Measurements from ENCODE around the gene CCDC7. TPM values are rescaled to one million over a fixed set of nuclear protein-coding genes. Genes with fewer than 3 reads are reported as not detected.
A peak's percentile ranks its signal among the peaks of the same experiment; 100 is the strongest.

CCDC7 gene
- polyA plus RNA-seq, 1 donor: 2.5 TPM

- H3K4me3 ChIP-seq (ENCODE audit: low read length): no peak overlapping the region
- no peaks in the 10 kb centered on the region for H3K4me1 ChIP-seq (ENCODE audit: control insufficient read depth, insufficient read depth, low read length)
- no peak overlapping the region for H3K27ac ChIP-seq (ENCODE audit: low read length)
- H3K9me3 ChIP-seq (ENCODE audit: control insufficient read depth, low read depth, low read length): no peaks in the 10 kb centered on the region
- no peaks in the 10 kb centered on the region for H3K36me3 ChIP-seq (ENCODE audit: control insufficient read depth, insufficient read depth, low read length)
- 17% methylated on average over 1 of the region's 2 CpGs for WGBS (ENCODE audit: insufficient coverage, low lambda C conversion rate)
- no peaks in the 10 kb centered on the region for H3K27me3 ChIP-seq (ENCODE audit: control insufficient read depth, insufficient read depth, low read length)
- DNase-seq: no peak
These were observed 33.5 kb upstream of the CCDC7 start for GRCh38 chr10:32412499-32412853.

GRCh38 chr10:32413513-32413912, 32.4 kb upstream of the CCDC7 start:
- Histone ChIP-seq H3K4me1 (ENCODE audit: control insufficient read depth, insufficient read depth, low read length) (no peaks in the 10 kb centered on the region), H3K27ac (ENCODE audit: low read length) (no peak overlapping the region), H3K9me3 (ENCODE audit: control insufficient read depth, low read depth, low read length) (no peaks in the 10 kb centered on the region), H3K36me3 (ENCODE audit: control insufficient read depth, insufficient read depth, low read length) (no peaks in the 10 kb centered on the region), H3K27me3 (ENCODE audit: control insufficient read depth, insufficient read depth, low read length) (no peaks in the 10 kb centered on the region), H3K4me3 (ENCODE audit: low read length) (no peak overlapping the region)
- no peak for DNase-seq
- WGBS (ENCODE audit: insufficient coverage, low lambda C conversion rate): no CpG with 5 or more reads among the region's 2 CpGs

- H3K36me3 ChIP-seq (ENCODE audit: control insufficient read depth, insufficient read depth, low read length): no peaks in the 10 kb centered on the region
- DNase-seq: no peak
- no peaks in the 10 kb centered on the region for H3K9me3 ChIP-seq (ENCODE audit: control insufficient read depth, low read depth, low read length)
- no peaks in the 10 kb centered on the region for H3K27me3 ChIP-seq (ENCODE audit: control insufficient read depth, insufficient read depth, low read length)
- 80% methylated on average over 1 of the region's 2 CpGs for WGBS (ENCODE audit: insufficient coverage, low lambda C conversion rate)
- no peak overlapping the region for H3K27ac ChIP-seq (ENCODE audit: low read length)
- H3K4me1 ChIP-seq (ENCODE audit: control insufficient read depth, insufficient read depth, low read length): no peaks in the 10 kb centered on the region
- H3K4me3 ChIP-seq (ENCODE audit: low read length): no peak overlapping the region
These were observed 30.6 kb upstream of the CCDC7 start for GRCh38 chr10:32415361-32415760.

- WGBS (ENCODE audit: insufficient coverage, low lambda C conversion rate): no CpG with 5 or more reads among the region's 2 CpGs
- Histone ChIP-seq H3K36me3 (ENCODE audit: control insufficient read depth, insufficient read depth, low read length) (no peaks in the 10 kb centered on the region), H3K27me3 (ENCODE audit: control insufficient read depth, insufficient read depth, low read length) (no peaks in the 10 kb centered on the region), H3K4me3 (ENCODE audit: low read length) (no peak overlapping the region), H3K27ac (ENCODE audit: low read length) (peak overlapping the region; percentile 79), H3K9me3 (ENCODE audit: control insufficient read depth, low read depth, low read length) (no peaks in the 10 kb centered on the region), H3K4me1 (ENCODE audit: control insufficient read depth, insufficient read depth, low read length) (no peaks in the 10 kb centered on the region)
- DNase-seq: peak; percentile 49 to 60
These were observed 27.9 kb upstream of the CCDC7 start for GRCh38 chr10:32417911-32418547.

GRCh38 chr10:32418572-32418971, 27.4 kb upstream of the CCDC7 start:
- H3K27ac ChIP-seq (ENCODE audit: low read length): no peak overlapping the region
- no peaks in the 10 kb centered on the region for H3K4me1 ChIP-seq (ENCODE audit: control insufficient read depth, insufficient read depth, low read length)
- no peak overlapping the region for H3K4me3 ChIP-seq (ENCODE audit: low read length)
- DNase-seq: no peak
- no peaks in the 10 kb centered on the region for H3K9me3 ChIP-seq (ENCODE audit: control insufficient read depth, low read depth, low read length)
- 20% methylated on average over 1 of the region's 3 CpGs for WGBS (ENCODE audit: insufficient coverage, low lambda C conversion rate)
- H3K36me3 ChIP-seq (ENCODE audit: control insufficient read depth, insufficient read depth, low read length): no peaks in the 10 kb centered on the region
- H3K27me3 ChIP-seq (ENCODE audit: control insufficient read depth, insufficient read depth, low read length): no peaks in the 10 kb centered on the region

GRCh38 chr10:32419615-32420014, 26.3 kb upstream of the CCDC7 start:
- no peak for DNase-seq
- H3K4me3 ChIP-seq (ENCODE audit: low read length): no peak overlapping the region
- H3K27me3 ChIP-seq (ENCODE audit: control insufficient read depth, insufficient read depth, low read length): no peaks in the 10 kb centered on the region
- no peaks in the 10 kb centered on the region for H3K9me3 ChIP-seq (ENCODE audit: control insufficient read depth, low read depth, low read length)
- H3K36me3 ChIP-seq (ENCODE audit: control insufficient read depth, insufficient read depth, low read length): no peaks in the 10 kb centered on the region
- WGBS (ENCODE audit: insufficient coverage, low lambda C conversion rate): 11% methylated on average over 1 of the region's 1 CpG
- H3K27ac ChIP-seq (ENCODE audit: low read length): no peak overlapping the region
- no peaks in the 10 kb centered on the region for H3K4me1 ChIP-seq (ENCODE audit: control insufficient read depth, insufficient read depth, low read length)

- Histone ChIP-seq H3K36me3 (ENCODE audit: control insufficient read depth, insufficient read depth, low read length) (no peaks in the 10 kb centered on the region), H3K9me3 (ENCODE audit: control insufficient read depth, low read depth, low read length) (no peaks in the 10 kb centered on the region), H3K27ac (ENCODE audit: low read length) (no peak overlapping the region), H3K4me1 (ENCODE audit: control insufficient read depth, insufficient read depth, low read length) (no peaks in the 10 kb centered on the region), H3K4me3 (ENCODE audit: low read length) (no peak overlapping the region), H3K27me3 (ENCODE audit: control insufficient read depth, insufficient read depth, low read length) (no peaks in the 10 kb centered on the region)
- no peak for DNase-seq
- WGBS (ENCODE audit: insufficient coverage, low lambda C conversion rate): no CpG with 5 or more reads among the region's 2 CpGs
These were observed 19.8 kb upstream of the CCDC7 start for GRCh38 chr10:32426186-32426585.

GRCh38 chr10:32433542-32433941, 12.4 kb upstream of the CCDC7 start:
- Histone ChIP-seq H3K9me3 (ENCODE audit: control insufficient read depth, low read depth, low read length) (no peaks in the 10 kb centered on the region), H3K27ac (ENCODE audit: low read length) (no peak overlapping the region), H3K27me3 (ENCODE audit: control insufficient read depth, insufficient read depth, low read length) (no peaks in the 10 kb centered on the region), H3K4me3 (ENCODE audit: low read length) (no peak overlapping the region), H3K36me3 (ENCODE audit: control insufficient read depth, insufficient read depth, low read length) (no peaks in the 10 kb centered on the region), H3K4me1 (ENCODE audit: control insufficient read depth, insufficient read depth, low read length) (no peaks in the 10 kb centered on the region)
- no CpG with 5 or more reads among the region's 1 CpG for WGBS (ENCODE audit: insufficient coverage, low lambda C conversion rate)
- no peak for DNase-seq

- peak in 1 of 2 donors; percentile 16 for DNase-seq
- H3K27me3 ChIP-seq (ENCODE audit: control insufficient read depth, insufficient read depth, low read length): no peaks in the 10 kb centered on the region
- no peaks in the 10 kb centered on the region for H3K4me1 ChIP-seq (ENCODE audit: control insufficient read depth, insufficient read depth, low read length)
- no peaks in the 10 kb centered on the region for H3K36me3 ChIP-seq (ENCODE audit: control insufficient read depth, insufficient read depth, low read length)
- no peak overlapping the region for H3K4me3 ChIP-seq (ENCODE audit: low read length)
- no peaks in the 10 kb centered on the region for H3K9me3 ChIP-seq (ENCODE audit: control insufficient read depth, low read depth, low read length)
- no peak overlapping the region for H3K27ac ChIP-seq (ENCODE audit: low read length)
These were observed 9.7 kb upstream of the CCDC7 start for GRCh38 chr10:32436215-32436614.

- 83% methylated on average over 1 of the region's 2 CpGs for WGBS (ENCODE audit: insufficient coverage, low lambda C conversion rate)
- no peaks in the 10 kb centered on the region for H3K4me1 ChIP-seq (ENCODE audit: control insufficient read depth, insufficient read depth, low read length)
- no peak overlapping the region for H3K27ac ChIP-seq (ENCODE audit: low read length)
- DNase-seq: no peak
- H3K36me3 ChIP-seq (ENCODE audit: control insufficient read depth, insufficient read depth, low read length): no peaks in the 10 kb centered on the region
- no peaks in the 10 kb centered on the region for H3K27me3 ChIP-seq (ENCODE audit: control insufficient read depth, insufficient read depth, low read length)
- H3K4me3 ChIP-seq (ENCODE audit: low read length): no peak overlapping the region
- no peaks in the 10 kb centered on the region for H3K9me3 ChIP-seq (ENCODE audit: control insufficient read depth, low read depth, low read length)
These were observed 8.6 kb upstream of the CCDC7 start for GRCh38 chr10:32437334-32437733.

- no peak overlapping the region for H3K4me3 ChIP-seq (ENCODE audit: low read length)
- WGBS (ENCODE audit: insufficient coverage, low lambda C conversion rate): 100% methylated on average over 1 of the region's 4 CpGs
- H3K9me3 ChIP-seq (ENCODE audit: control insufficient read depth, low read depth, low read length): no peaks in the 10 kb centered on the region
- no peaks in the 10 kb centered on the region for H3K4me1 ChIP-seq (ENCODE audit: control insufficient read depth, insufficient read depth, low read length)
- H3K27me3 ChIP-seq (ENCODE audit: control insufficient read depth, insufficient read depth, low read length): no peaks in the 10 kb centered on the region
- peak in 1 of 2 donors; percentile 16 for DNase-seq
- no peaks in the 10 kb centered on the region for H3K36me3 ChIP-seq (ENCODE audit: control insufficient read depth, insufficient read depth, low read length)
- H3K27ac ChIP-seq (ENCODE audit: low read length): peak overlapping the region; percentile 97
These were observed 904 bp upstream of the CCDC7 start for GRCh38 chr10:32445036-32445435.
